ENCODE results near the gene KIF22.

- TF ChIP-seq POLR2A (IDR thresholded peaks at IDR 0.05; ENCODE audit: low read length) (no peak), GATA1 (IDR thresholded peaks at IDR 0.05; ENCODE audit: low read depth, low read length) (no peak)
These were observed 6.4 kb upstream of the KIF22 start for GRCh38 chr16:29784157-29784556.
